Esophagus muscularis mucosa (tissue), 3 donors: Measurements from ENCODE around the gene LRRC4B.

Source experiments
- POLR2A ChIP-seq: fragments of 450-650 bp; IDR thresholded peaks from one replicate; pipeline ENCODE4 v1.6.1; 2017; ENCODE audit warnings: antibody characterized with exemption, moderate library complexity, mild to moderate bottlenecking, low read depth
- POLR2AphosphoS5 ChIP-seq, 2 donors: sonication (generic); formaldehyde crosslinking; IDR thresholded peaks; one replicate each; pipeline ENCODE4 v1.6.1; 2017; ENCODE audit warnings: antibody characterized with exemption in 2 of 2
- TF ChIP-seq, protein P1 (sequence below), 3 experiments: fragments of 200-600 bp in 2 of 3; fragments of 450-650 bp in 1 of 3; sonication (generic) in 2 of 3; IDR thresholded peaks; one replicate each; pipeline ENCODE4 v1.5.1; 2017 to 2019; ENCODE audit warnings: antibody characterized with exemption in 3 of 3, mild to moderate bottlenecking in 2 of 3, moderate library complexity in 1 of 3

DNA sequence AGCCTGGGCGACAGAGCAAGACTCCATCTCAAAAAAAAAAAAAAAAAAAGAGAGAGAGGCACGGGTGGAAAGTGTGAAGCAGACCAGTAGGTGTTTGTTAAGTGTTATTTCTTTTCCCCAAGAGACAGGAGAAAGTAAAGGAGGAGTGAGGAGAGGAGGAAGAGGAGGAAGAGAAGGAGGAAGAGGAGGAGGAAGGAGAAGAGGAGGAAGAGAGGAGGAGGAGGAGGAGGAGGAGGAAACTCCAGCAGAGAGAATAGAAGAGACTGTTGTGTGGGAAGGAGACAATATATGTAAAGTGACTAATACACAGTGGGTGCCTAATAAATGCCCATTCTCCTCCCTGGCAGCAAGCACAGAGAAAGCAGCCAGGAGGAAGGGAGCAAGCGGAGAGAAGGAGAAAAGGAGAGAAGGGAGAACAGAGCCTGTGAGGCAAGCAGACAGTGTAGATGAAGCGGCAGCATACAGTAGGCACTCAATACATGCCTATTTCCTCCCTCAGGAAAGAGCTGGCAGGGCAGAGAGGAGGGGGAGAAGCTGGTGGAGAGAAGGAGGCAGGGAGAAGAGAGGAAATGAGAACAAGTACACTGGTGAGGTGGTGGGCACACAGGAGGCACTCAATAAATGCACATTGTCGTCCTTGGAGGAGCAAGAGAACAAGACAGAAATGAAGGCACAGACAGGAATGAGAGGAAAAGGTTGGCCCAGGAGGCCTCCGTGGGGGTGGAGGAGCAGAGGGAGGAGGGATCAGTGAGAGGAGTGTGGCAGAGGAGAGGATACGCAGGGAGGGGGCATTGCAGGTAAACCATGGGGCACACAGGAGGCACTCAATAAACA lies 73.8 kb downstream of the LRRC4B start:
- TF ChIP-seq, protein P1, sequence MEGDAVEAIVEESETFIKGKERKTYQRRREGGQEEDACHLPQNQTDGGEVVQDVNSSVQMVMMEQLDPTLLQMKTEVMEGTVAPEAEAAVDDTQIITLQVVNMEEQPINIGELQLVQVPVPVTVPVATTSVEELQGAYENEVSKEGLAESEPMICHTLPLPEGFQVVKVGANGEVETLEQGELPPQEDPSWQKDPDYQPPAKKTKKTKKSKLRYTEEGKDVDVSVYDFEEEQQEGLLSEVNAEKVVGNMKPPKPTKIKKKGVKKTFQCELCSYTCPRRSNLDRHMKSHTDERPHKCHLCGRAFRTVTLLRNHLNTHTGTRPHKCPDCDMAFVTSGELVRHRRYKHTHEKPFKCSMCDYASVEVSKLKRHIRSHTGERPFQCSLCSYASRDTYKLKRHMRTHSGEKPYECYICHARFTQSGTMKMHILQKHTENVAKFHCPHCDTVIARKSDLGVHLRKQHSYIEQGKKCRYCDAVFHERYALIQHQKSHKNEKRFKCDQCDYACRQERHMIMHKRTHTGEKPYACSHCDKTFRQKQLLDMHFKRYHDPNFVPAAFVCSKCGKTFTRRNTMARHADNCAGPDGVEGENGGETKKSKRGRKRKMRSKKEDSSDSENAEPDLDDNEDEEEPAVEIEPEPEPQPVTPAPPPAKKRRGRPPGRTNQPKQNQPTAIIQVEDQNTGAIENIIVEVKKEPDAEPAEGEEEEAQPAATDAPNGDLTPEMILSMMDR (IDR thresholded peaks at IDR 0.05): no peak
- no peak for TF ChIP-seq POLR2A
- TF ChIP-seq POLR2AphosphoS5 (IDR thresholded peaks at IDR 0.05): no peak
